Activated T-cell treated with anti-CD3 and anti-CD28 coated beads for 1 hour (primary cell): Measurements from ENCODE around the gene ASPHD1.
"Not testable (repeated sequence)": the region's sequence is repeated elsewhere in the genome, so short reads cannot be mapped to it uniquely, and the experiment has no call there.

ENCODE experiments used
- DNase-seq: peaks from one replicate; pipeline ENCODE4 v3.0.0-alpha.2; 2020; ENCODE audit warnings: low read depth

Gene ASPHD1, protein sequence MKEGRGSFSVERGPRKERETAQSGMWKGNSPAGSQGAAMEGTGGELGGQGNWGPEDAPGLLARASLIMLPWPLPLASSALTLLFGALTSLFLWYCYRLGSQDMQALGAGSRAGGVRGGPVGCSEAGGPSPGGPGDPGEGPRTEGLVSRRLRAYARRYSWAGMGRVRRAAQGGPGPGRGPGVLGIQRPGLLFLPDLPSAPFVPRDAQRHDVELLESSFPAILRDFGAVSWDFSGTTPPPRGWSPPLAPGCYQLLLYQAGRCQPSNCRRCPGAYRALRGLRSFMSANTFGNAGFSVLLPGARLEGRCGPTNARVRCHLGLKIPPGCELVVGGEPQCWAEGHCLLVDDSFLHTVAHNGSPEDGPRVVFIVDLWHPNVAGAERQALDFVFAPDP

DNA sequence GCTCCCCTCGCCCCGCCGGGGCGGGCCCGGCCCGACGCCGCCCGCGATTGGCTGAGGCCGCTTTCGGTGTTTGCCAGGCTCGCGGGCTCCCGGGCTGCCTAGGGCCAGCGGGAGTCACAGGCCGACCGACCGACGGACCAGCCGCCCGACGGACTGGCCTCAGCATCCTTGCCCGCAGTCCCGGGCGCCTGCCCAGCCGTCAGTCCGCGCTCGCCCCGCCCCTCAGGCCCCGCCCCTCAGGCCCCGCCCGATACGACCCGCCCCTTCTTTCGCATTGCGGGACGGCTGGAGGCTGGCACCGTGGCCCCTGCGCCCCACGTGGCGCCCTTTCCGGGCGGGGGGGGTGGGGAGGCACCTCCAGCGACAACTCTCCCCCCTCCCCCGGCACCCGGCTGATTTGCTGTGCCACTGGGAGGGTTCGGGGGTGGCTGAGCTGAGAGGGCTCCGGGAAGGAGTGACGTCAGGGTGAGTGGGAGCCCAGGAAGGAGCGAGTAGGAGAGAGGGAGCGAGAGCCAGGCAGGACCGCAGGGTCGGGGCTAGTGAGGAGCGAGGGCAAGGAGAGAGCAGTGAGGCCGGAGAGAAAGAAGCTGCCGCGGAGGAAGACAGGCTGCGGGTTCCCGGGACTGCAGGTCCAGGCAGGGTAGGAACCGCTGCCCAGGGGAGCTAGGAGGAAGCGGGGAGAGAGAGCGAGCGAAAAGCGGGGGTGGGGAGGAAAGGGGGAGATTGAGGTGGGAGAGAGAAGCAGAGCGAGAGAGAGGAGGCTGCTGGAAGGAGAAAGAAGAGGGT is at the start of gene ASPHD1:
Gene ASPHD1, plus strand, starts transcription at position 387 of the 786 bp plus-strand sequence. CDS start 484 bp downstream, outside the sequence.
- no peak for DNase-seq

DNA sequence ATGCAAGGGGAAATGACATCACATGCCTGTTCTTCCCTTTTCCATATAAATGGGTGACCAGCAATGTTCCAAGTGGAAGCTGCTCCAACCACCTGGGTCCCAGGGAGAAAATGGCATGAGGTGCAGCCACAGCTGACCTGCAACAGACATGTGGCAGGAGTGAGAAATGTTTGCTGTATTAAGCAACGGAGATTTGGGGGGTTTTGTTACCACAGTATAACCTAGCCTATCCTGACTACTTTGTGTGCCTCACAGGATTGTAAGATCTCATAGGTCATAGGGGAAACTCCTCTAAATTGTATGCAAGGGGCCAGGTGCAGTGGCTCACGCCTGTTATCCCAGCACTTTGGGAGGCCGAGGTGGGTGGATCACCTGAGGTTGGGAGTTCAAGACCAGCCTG is 49.3 kb upstream of the ASPHD1 start:
- DNase-seq = no peak

DNA sequence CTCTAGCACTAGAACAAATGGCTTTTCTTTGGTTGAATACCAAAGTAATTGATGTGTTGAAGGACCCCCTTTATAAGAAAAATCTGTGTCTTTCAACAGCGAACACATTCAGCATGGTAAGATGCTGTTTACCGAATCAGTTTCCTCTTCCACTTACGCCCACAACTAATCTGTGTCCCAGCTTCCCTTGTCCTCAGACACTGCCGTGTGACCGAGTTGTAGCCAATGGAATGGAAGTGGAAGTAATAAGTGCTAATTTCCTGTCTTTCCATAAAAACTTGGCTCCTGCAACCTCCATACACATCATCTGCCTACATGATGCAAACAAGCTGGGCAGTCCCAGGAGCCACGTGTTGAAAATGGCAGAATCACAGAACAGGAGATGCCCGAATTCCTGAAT is 47.6 kb upstream of the ASPHD1 start:
- DNase-seq = no peak

DNA sequence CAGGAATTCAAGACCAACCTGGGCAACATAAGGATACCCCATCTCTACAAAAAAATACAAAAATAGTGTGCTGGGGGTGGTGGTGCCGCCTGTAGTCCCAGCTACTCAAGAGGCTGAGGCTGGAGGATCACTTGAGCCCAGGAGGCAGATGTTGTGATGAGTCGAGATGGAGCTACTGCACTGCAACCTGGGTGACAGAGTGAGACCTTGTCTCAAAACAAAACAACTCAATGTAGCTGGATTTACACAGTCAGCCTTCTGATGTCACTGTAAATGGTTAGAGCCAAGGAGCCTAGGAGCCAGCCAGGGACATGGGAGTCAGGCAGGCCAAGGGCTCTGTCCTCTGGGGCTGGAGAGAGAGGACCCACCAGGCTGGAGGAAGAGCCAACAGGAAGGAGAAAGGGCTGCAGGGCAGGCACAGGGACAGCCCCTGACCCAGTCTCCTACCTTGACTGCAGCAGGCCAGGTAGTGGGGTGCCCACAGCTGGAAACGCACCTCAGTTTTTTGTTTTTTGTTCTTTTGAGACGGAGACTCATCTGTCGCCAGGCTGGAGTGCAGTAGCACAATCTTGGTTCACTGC is 45.7 kb upstream of the ASPHD1 start:
- DNase-seq = no peak

DNA sequence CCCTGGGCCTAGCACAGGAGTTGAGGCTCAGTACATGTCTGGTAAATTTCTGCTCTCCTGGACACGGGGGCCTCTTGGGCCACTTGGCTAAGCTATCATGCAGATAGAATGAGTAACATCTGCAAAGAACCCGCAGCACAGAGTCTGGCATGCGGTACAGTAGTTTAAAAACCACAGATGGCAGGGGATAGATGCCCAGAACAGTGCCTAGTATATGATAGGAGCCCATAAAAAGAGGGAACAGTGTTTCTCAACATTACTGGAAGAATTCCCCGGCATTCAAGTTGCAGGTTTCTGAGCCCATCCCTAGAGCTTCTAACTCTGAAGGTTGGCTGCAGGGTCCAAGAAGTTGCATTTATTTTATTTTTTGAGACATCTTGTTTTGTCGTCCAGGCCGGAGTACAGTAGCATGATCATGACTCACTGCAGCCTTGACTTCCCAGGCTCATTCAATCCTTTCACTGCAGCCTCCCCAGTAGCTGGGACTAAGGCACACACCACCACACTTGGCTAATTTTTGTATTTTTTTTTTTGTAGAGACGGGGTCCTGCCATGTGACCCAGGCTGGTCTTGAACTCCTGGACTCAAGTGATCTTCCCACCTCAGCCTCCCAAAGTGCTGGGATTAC is 43.0 kb upstream of the ASPHD1 start:
- DNase-seq = no peak

DNA sequence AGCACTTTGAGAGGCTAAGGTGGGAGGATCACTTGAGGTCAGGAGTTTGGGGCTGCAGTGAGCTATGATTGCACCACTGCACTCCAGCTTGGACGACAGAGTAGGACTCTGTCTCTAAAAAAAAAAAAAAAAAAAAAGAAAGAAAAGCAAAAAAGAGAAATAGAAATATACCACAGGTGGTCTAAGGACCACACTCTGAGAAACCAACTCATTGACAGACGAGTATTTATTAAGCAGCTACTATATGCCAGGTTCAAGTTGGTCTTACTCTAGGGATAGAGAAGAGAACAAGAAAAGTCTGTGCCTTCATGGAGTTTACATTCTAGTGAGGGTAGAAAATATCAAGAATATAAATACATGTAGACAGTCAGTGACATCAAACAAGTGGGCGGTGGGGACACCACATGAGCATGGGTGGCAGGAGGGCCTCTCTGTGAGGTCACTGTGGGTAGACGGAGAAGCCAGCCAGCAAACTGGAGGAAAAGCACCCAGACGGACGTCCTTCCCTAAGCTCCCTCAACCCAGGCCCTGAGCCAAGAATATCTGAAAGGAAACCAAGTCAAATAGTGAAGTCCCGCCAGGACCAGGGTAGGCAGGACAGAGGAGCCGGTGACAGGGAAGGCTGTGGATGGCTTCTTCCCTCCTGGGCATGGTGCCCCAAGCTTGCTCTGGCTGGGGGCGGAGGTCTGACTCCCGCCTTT is 42.0 kb upstream of the ASPHD1 start:
- DNase-seq = no peak

DNA sequence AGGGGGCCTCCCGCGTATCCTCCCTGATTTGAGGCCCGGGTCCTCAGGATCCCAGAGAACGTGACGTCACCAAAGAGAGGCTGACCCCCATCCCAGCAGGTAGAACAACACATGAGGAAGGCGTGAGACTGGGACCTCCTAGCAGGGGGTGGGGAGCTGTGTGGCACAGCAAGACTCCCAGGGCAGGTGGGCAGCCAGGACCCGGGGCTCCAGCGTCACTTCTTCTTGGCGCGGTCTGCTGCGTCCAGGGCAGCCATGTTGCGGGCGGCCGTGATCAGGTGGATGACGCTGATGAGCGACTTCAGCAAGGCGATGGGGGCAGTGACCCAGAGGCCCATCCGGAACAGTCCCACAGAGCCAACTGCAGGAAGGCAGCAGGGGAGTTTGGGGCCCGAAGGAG is 41.3 kb upstream of the ASPHD1 start:
- no peak for DNase-seq

DNA sequence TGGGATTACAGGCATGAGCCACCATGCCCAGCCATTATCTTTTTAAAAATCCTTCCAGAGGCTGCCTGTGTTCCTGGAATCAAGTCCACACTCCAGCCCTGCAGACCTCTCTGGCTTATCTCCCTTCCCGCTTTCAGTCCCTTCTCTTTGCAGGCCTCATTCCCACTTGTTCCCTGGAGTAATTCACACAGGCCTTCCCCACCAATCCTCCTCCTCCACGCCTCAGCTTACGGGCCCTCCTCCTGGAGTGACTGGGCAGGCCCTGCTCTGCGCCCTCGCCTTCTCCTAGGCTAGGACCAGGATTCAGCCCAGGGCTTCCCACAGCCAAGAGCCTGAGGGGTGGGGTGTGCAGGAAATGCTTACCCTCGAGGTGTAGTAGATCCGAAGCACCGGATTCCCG is 40.1 kb upstream of the ASPHD1 start:
- no peak for DNase-seq

DNA sequence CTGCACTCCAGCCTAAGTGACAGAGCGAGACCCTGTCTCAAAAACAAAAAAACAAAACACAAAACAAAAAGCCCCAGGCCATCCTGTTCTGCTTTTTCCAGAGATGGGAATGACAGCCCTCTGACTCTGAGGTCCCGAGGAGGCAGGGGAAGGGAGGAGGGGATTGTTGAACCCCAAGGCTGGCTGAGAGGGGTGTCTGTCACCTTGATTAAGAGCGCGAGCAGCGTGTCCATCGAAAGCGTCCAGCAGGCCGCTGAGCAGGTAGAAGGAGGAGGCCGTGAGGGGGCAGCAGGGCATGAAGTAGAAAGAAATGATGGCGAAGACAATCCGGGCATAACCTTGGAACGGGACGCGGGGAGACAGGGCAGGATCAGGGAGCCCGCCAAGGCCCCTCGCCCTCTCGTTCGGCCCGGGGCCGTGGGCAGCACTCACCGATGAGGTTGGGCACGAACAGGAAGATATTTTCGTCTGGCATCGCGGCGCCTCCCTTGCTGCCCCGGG is 37.9 kb upstream of the ASPHD1 start:
- DNase-seq = no peak

DNA sequence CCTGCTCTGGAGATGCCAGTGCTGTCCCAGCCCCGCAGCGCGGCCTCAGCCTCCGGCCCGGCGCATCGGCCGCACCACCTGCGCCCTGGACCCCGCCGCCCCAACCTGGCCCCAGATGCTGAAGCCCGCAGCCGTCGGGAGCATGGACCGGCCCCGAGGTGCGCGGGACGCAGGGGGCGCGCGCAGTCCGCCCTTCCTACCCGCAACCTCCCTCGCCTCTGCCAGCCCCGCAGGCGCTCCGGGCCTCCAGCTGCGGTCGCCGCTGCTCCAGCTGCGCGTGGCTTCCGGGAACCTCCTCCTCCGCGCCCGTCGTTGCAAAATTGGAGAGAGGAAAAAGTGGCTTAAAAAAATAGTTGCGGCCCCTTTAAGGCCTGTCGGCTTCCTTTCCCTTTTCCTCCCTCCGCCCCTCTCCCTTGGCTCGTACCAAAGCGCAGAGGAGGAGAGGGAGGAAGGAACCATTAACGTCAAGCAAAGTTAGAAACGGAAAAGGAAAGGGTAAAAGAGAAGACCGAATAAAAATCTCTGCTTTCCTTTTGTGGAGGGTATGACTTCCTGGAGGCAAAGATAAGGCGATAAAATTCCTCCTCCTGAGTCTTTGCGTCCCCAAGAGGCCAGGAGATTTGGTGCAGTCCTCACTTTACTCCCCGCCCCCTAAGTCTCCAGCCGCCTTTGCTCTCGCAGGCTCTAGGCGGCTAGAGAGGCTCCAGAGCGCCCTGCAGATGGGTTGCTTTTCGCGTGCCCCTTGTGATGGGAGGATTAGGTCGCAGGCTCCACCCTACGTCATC is 37.2 kb upstream of the ASPHD1 start, which contains the start of gene CDIPT:
Gene CDIPT, minus strand, starts transcription at position 343 of the 785 bp plus-strand sequence. CDS start 369 bp downstream, outside the sequence.
- DNase-seq = peak; percentile 88

DNA sequence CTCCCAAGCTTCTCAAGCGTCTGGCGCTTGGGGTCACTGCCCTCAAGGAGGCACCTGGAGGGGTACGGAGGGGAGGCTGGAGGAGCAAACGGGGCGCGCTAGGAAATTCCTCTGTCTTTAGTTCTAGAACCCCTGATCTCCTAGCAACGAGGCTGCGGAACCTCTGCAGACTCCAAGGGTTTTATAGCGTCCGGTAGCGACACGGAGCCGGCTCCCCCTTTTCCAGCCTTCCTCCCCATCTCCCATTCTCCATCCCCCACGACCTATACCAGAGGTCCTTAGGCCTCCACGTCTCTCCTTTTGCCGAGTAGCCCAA is 36.7 kb upstream of the ASPHD1 start:
- no peak for DNase-seq

DNA sequence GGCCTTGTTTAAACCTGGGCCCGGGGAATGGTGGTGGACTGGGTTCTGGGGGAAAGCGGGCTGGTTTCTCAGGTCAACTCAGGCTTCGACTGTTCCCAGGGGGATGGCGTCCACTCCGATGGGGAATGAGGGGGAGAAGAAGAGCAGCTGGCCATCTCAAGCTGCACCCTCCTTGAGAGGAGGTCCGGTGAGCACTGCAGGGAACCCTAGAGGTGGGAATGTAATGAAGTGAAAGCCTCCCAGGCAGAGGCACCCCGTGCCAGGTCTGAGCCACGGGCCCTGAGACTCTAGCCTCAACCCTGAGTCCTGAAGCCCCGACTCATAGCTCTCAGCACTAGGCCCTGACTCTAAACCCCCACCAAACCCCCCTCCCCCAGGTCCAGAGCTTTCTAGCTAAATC is 36.1 kb upstream of the ASPHD1 start:
- DNase-seq = no peak

DNA sequence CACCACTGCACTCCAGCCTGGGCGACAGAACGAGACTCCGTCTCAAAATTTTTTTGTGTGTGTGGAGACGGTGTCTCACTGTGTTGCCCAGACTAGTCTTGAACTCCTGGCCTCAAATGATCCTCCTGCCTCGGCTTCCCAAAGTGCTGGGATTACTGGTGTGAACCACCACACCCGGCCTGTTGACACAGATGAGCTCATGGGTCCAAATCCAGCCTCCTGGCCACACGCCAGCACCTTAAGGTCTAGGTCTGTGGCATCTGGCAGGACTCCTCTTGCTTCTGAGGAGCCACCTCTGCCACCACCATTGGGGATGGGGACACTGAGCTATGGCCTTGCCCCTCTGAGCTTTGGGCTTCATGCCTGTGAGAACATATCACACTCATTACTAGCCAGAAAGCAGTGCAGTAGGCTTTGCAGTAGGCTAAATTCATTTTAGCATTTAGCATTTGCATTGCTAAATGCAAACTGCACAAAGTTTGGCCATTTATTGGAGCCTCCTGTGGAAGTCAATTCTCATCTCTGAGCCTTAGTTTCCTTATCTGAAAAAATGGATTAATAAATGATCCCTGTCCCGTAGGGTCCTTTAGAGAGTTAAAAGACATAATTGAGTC is 31.8 kb upstream of the ASPHD1 start:
- no peak for DNase-seq

DNA sequence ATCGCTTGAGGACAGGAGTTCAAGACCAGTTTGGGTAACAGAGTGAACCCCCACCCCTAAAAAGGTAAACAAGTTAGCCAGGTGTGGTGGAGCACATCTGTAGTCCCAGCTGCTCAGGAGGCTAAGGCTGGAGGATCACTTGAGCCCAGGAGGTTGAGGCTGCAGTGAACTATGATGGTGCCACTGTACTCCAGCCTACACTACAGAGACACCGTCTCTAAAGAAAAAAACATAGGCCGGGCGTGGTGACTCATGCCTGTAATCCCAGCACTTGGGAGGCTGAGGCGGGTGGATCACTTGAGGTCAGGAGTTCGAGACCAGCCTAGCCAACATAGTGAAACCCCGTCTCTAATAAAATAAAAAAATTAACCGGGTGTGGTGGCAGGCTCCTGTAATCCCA is 31.2 kb upstream of the ASPHD1 start:
- not testable (repeated sequence) for DNase-seq

DNA sequence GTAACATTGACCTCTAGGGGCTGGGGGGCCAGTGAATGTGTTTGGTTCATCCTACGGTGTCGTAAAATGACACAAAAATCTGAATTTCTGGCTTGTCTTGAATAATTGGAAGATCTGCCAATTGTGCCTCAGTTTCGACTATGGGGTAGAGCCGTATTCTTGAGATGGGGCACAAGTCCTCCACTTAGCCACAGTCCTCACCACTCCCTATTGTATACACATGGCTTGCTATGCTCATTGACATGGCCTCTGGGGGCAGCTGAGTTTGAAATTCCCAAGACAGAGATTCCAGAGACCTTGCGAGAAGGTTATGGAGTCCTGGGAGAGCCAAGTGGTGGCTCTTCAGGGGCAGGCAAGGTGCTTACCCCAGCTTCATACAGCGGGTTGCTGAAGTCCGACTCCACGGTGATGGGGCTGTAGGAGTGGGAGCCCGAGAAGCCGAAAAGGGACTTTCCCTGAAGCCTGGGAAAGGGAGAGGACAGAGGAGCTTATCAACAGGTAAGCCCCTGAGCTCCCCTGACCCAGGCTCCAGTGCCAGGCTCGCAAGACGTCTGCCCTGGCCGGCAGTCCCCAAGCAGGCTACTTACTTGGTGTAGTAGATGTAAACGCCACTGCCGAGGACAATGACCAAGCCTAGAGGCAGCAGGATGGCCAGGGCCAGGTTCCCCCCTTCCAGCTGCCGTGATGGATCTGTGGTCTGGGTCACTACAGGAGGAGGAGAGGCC is 28.3 kb upstream of the ASPHD1 start:
- no peak for DNase-seq

DNA sequence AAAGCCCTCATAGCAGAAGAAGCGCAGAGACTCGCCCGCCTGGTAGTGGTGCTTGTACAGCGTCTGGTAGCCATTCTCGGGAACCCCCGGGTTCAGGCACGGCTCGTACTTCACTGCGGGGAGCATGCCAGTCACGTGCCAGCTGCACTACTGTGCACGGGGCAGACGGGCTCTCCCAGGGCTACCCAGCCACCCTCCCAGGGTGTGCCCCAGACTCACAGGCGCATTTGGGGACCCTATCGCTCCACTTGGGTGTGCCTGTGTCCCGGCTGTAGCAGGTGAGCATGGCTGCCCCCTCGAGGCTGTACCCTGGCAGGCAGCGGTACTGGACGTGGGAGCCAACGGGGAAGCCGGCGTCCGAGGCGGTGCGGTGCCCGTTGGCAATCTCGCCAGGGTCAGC is 27.0 kb upstream of the ASPHD1 start:
- DNase-seq = no peak

DNA sequence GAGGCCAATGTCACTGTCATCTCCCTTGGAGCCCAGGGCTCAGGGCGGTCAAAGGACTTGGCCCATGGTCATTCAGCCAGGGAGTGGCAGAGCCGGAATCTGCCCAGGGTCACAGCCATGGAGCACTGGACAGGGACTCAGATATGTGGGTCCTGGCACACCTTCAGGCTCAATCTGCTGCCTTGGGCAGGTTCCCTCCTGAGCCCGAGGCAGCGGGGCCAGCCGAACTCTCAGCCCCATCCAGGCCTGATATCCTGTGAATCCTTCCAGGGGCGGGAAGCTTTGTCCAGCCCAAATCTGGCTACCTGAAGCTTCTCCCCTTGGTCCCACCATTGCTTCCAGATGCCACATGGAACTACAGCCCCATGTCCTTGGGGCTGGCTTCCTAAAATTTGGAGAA is 25.1 kb upstream of the ASPHD1 start:
- no peak for DNase-seq

DNA sequence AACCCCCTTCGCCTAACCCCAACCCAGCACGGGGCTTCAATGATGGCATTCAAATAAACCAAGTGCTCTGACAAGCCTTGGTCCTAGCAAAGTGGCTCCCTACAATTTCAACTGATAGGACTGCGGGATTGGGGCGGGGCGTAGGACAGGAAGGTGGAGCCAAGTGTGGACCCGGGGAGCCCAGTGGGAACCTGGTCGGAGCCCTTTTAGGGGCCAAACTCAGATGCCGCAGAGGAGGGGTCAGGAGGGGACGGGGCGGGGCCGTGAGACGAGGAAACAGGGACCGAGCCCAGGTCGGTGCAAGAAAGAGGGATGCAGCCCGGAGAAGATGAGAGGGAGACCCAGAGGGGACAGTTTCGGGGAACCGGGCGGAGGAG is 24.1 kb upstream of the ASPHD1 start:
- DNase-seq = no peak

DNA sequence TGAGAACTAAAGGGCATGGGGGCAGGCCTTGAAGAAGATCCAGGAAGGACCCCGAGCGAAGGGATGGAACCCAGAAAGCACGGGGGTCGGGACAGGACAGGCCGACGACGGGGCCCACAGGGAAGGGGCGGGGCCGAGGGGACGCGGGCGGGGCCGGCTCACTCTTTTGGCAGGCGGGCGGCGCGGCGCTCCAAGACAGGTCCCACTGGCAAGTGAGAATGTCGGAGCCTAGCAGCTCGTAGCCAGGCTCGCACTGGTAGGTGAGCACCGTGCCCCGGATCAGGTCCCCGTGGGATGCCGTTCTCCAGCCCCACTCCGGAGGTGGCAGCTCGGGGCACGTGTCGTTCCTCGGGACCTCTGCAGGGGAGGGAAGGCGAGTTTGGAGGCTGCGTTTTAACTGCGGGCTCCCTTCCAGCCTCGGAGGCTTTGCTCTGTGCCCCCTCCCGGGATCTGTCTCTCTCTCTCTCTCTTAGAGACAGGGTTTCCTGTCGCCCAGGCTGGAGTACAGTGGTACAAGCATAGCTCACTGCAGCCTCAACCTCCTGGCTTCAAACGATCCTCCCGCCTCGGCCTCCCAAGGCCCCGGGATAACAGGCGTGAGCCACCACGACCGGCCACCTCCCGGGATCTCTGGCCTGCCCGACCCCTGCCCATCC is 23.6 kb upstream of the ASPHD1 start:
- DNase-seq = peak; percentile 22
